Heart left ventricle (tissue), 16 donors: Measurements from ENCODE around the gene MAP4K1. TPM values are rescaled to one million over a fixed set of nuclear protein-coding genes. Genes with fewer than 3 reads are reported as not detected.

ENCODE experiments used
- ATAC-seq, 4 donors: fragments of 200-7000 bp; cut with Tn5 transposase; one replicate each; pipeline ENCODE4 v1.9.1; 2020 to 2022; ENCODE audit warnings: moderate library complexity in 4 of 4, mild to moderate bottlenecking in 3 of 4, moderate number of reproducible peaks in 1 of 4
- DNase-seq, 5 donors: peaks; one replicate each; pipeline ENCODE4 v3.0.0-alpha.2; 2020
- H3K27ac ChIP-seq, 12 donors: fragments of 200-600 bp; sonication (generic) in 4 of 12; one replicate each; pipeline versions ENCODE4 v1.5.0 to v1.8.0; 2016 to 2022; ENCODE audit warnings: mild to moderate bottlenecking in 2 of 12
- H3K27me3 ChIP-seq, 9 donors: fragments of 200-600 bp; sonication (generic) in 2 of 9; one replicate each; pipeline versions ENCODE4 v1.5.1 to v1.8.0; 2016 to 2022; ENCODE audit warnings: mild to moderate bottlenecking in 3 of 9
- H3K36me3 ChIP-seq, 9 donors: fragments of 200-600 bp; sonication (generic) in 2 of 9; one replicate each; pipeline versions ENCODE4 v1.5.0 to v1.8.0; 2018 to 2022; ENCODE audit warnings: mild to moderate bottlenecking in 2 of 9
- H3K4me1 ChIP-seq, 12 donors: fragments of 200-600 bp; sonication (generic) in 4 of 12; one replicate each; pipeline versions ENCODE4 v1.5.0 to v1.8.0; 2016 to 2022; ENCODE audit warnings: mild to moderate bottlenecking in 3 of 12
- H3K4me3 ChIP-seq, 12 donors: fragments of 200-600 bp; sonication (generic) in 4 of 12; one replicate each; pipeline versions ENCODE4 v1.5.0 to v1.8.0; 2017 to 2022; ENCODE audit warnings: mild to moderate bottlenecking in 9 of 12, moderate library complexity in 4 of 12
- H3K9me3 ChIP-seq, 12 donors: fragments of 200-600 bp; sonication (generic) in 4 of 12; one replicate each; pipeline versions ENCODE4 v1.5.0 to v1.8.0; 2016 to 2022; ENCODE audit warnings: mild to moderate bottlenecking in 1 of 12
- POLR2A ChIP-seq, 2 donors: fragments of 450-650 bp; IDR thresholded peaks; one replicate each; pipeline ENCODE4 v1.6.1; 2017; ENCODE audit warnings: antibody characterized with exemption in 2 of 2, mild to moderate bottlenecking in 2 of 2, moderate library complexity in 2 of 2
- WGBS, 4 donors: extraction: QIAGEN DNeasy Blood & Tissue Kit in 2 of 4; methylation state at CpG; one replicate each; pipeline versions ENCODE4 v1.1.5 to v1.1.7; 2013 to 2018; 5-methylcytosine and 5-hydroxymethylcytosine counted together
- intact Hi-C, 10 donors: fragments of 100-400 bp; cut with DNase I; formaldehyde crosslinking; loops; one replicate each; pipeline versions ENCODE4 v1.11.1 to v1.14.2; 2022
- polyA plus RNA-seq, 2 donors: library from polyadenylated mRNA; stranded (reverse); fragments of 200-250 nt; gene quantifications; one replicate each; pipeline ENCODE4 v1.2.3, GENCODE V29; 2013
- total RNA-seq, 9 donors: library from RNA; depleted of rRNA in 2 of 9; stranded (reverse); fragments of >200 nt in 2 of 9; fragmentation: NEBNext Ultra II Directional in 3 of 9; extraction: Animal tissue kit (Norgen Biotek cat#: 25700) in 3 of 9; gene quantifications; one replicate each; pipeline versions ENCODE4 v1.1.0 to v1.2.4, GENCODE V29; 2016 to 2023
- TF ChIP-seq, protein P1 (sequence below), 12 donors: fragments of 200-600 bp; sonication (generic) in 4 of 12; IDR thresholded peaks; one replicate each; pipeline versions ENCODE4 v1.5.0 to v1.8.0; 2018 to 2022; ENCODE audit warnings: antibody characterized with exemption in 12 of 12, mild to moderate bottlenecking in 5 of 12
- donor health status: ischemic (EF 13 %, LVEDD 7.1; RV severe dilation, severe dysfunction).
- donor health status: healthy with polysubstance abuse.
- donor health status: DM: no; HTN: yes; CAD: no.
- donor health status: DM: no; HTN: no; CAD: no.
- donor health status: ischemic (EF 25% LVEDD 6.9; RV normal size, moderate dysfunction).
- donor health status: ischemic (EF 25% LVEDD 5.7; RV mildly dilated, moderate dysfunction).
- donor health status: healthy.
- donor health status: DM: yes; HTN: yes; CAD: no.
- donor health status: ischemic (EF 35%, LVEDD 5.7; RV mildly dilated, moderate dysfunction).
- donor health status: nonischemic (EF 11% LVEDD 7.7; RV severe dilation, severe dysfunction).
- donor health status: DM: yes; HTN: yes; CAD: no.
- donor health status: PGD.
- donor health status: ischemic (EF 29% LVEDD 5.4; RV normal size, mild dysfunction).
- donor health status: nonischemic (EF 23%, LVEDD 6.1; RV moderate dilation, normal function).

MAP4K1 gene
- total and polyA plus RNA-seq, 11 donors, result 0.69 to 9.9 (median 2.7) TPM

- H3K4me3 ChIP-seq, result peak within 1 kb of the TSS; percentile 62 to 100 (median 92)
- TF ChIP-seq, protein P1, sequence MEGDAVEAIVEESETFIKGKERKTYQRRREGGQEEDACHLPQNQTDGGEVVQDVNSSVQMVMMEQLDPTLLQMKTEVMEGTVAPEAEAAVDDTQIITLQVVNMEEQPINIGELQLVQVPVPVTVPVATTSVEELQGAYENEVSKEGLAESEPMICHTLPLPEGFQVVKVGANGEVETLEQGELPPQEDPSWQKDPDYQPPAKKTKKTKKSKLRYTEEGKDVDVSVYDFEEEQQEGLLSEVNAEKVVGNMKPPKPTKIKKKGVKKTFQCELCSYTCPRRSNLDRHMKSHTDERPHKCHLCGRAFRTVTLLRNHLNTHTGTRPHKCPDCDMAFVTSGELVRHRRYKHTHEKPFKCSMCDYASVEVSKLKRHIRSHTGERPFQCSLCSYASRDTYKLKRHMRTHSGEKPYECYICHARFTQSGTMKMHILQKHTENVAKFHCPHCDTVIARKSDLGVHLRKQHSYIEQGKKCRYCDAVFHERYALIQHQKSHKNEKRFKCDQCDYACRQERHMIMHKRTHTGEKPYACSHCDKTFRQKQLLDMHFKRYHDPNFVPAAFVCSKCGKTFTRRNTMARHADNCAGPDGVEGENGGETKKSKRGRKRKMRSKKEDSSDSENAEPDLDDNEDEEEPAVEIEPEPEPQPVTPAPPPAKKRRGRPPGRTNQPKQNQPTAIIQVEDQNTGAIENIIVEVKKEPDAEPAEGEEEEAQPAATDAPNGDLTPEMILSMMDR (IDR thresholded peaks at IDR 0.05), result no peak
- TF ChIP-seq POLR2A (IDR thresholded peaks at IDR 0.05), result peak; percentile 98 to 100
- intact Hi-C loops, result loop anchor here in 4 of 10 donors (5.0 kb wide), 6 partner anchors 55 to 205 kb away; partner anchors contain the start of gene ECH1 (in 1 of the 4)
- H3K27ac ChIP-seq, result peak within 1 kb of the TSS; percentile 73 to 99 (median 96)
- ATAC-seq, result peak; percentile 79 to 92 (median 88)
- 0 to 1% (median 0%) methylated on average over 30 to 77 of the region's 77 CpGs for WGBS, 4 donors
- no peaks in the 10 kb centered on the region for H3K36me3 ChIP-seq
- DNase-seq, result peak; percentile 99 to 100 (median 100)
- peaks cover 14 to 39% (median 31%) of the 10 kb centered on the region in 12 donors for H3K4me1 ChIP-seq
- no peaks in the 10 kb centered on the region for H3K27me3 ChIP-seq
- no peaks in the 10 kb centered on the region for H3K9me3 ChIP-seq
Observed at GRCh38 chr19:38647368-38647965, 29.7 kb upstream of the MAP4K1 start, which contains the start of gene ACTN4. Gene ACTN4 (plus strand): TSS chr19:38647649. CDS start chr19:38647746, 97 bp downstream.

DNA sequence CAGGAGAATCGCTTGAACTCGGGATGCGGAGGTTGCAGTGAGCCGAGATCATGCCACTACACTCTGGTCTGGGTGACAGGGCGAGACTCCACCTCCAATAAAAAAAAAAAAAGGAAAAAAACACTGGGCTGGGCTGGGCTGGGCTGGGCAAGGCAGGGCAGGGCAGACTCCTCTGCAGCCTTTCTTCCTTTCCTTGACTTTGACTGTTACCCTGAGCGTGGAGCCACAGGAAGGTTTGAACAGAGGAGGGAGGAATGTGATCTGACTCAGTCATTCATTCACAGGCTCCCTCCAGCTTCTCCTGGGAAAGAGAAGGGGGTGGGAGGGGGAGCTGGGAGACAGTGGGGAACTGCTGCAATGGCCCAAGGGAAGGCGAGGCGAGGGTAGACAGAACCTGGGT, 27.0 kb upstream of the MAP4K1 start:
- peaks cover 0 to 33% (median 20%) of the 10 kb centered on the region in 12 donors for H3K4me1 ChIP-seq
- WGBS, 4 donors, result 90 to 95% (median 94%) methylated on average over 8 of the region's 8 CpGs
- no peak overlapping the region for H3K27ac ChIP-seq
- H3K36me3 ChIP-seq, result peaks cover 0 to under 1% (median 0%) of the 10 kb centered on the region in 9 donors
- no peaks in the 10 kb centered on the region for H3K27me3 ChIP-seq
- H3K9me3 ChIP-seq, result no peaks in the 10 kb centered on the region
- DNase-seq (no peak), ATAC-seq (no peak)
- intact Hi-C loops, result loop anchor here in 4 of 10 donors (5.0 kb wide), 6 partner anchors 58 to 208 kb away; partner anchors contain the start of gene ECH1 (in 1 of the 4)
- no peak overlapping the region for H3K4me3 ChIP-seq
- TF ChIP-seq, protein P1 (IDR thresholded peaks at IDR 0.05), result no peak
- TF ChIP-seq POLR2A (IDR thresholded peaks at IDR 0.05), result no peak

- ATAC-seq (no peak), DNase-seq (no peak)
- intact Hi-C loops, result no loop called here
- 84 to 89% (median 88%) methylated on average over 9 of the region's 9 CpGs for WGBS, 4 donors
- H3K4me3 ChIP-seq, result no peak overlapping the region
- H3K9me3 ChIP-seq, result no peaks in the 10 kb centered on the region
- H3K4me1 ChIP-seq, result peaks cover 0 to 36% (median 20%) of the 10 kb centered on the region in 12 donors
- peak overlapping the region in 9 of 12 donors; percentile 24 to 95 (median 85) for H3K27ac ChIP-seq
- H3K27me3 ChIP-seq, result no peaks in the 10 kb centered on the region
- TF ChIP-seq, protein P1 (IDR thresholded peaks at IDR 0.05), result no peak
- H3K36me3 ChIP-seq, result peaks cover 0 to 17% (median 3%) of the 10 kb centered on the region in 9 donors
Observed at GRCh38 chr19:38642176-38642575, 24.4 kb upstream of the MAP4K1 start.

DNA sequence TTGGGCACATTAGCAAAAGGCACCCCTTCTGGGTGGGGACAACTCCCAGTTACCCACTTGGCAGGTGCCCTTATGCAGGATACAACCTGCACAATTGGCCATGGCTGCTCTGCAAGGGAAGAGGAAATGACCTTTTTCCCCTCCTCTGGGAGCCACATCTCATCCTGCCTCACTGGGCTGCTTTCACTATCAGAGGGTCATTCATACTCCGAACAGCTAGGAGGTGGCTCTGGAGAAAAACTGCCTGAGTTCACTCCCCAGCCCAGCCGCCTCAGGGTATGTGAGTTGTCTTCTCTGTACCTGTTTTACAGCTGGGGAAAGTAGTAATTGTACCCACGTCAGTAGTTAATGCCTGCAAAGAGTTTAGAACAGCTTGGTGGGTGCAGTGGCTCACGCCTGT, 22.6 kb upstream of the MAP4K1 start:
- intact Hi-C loops, result no loop called here
- Histone ChIP-seq H3K27ac (peak overlapping the region; percentile 62 to 95 (median 80)), H3K27me3 (no peaks in the 10 kb centered on the region), H3K4me3 (peak overlapping the region in 6 of 12 donors; percentile 1 to 35 (median 18)), H3K9me3 (no peaks in the 10 kb centered on the region), H3K36me3 (peaks cover 0 to 30% (median 16%) of the 10 kb centered on the region in 9 donors), H3K4me1 (peaks cover 0 to 49% (median 32%) of the 10 kb centered on the region in 12 donors)
- DNase-seq, result peak in 3 of 5 donors; percentile 32 to 64 (median 54)
- peak in 3 of 4 donors; percentile 28 to 72 (median 34) for ATAC-seq
- WGBS, 4 donors, result 51 to 73% (median 65%) methylated on average over 4 of the region's 4 CpGs
- no peak for TF ChIP-seq POLR2A (IDR thresholded peaks at IDR 0.05)
- TF ChIP-seq, protein P1 (IDR thresholded peaks at IDR 0.05), result peak in 3 of 12 donors; percentile 10 to 29 (median 14)
